ENCODE measurements around the gene CAMK1D.
"Not testable (repeated sequence)": the region's sequence is repeated elsewhere in the genome, so short reads cannot be mapped to it uniquely, and the experiment has no call there.

Gene CAMK1D

GRCh38 chr10:12321641-12322040 lies 27.7 kb upstream of the CAMK1D start:
- no peak for DNase-seq (ENCODE audit: extremely low read depth, low read depth)
- TF ChIP-seq CTCF (IDR thresholded peaks at IDR 0.05; ENCODE audit: low read depth, low read length), result no peak

- no peak for DNase-seq (ENCODE audit: extremely low read depth, low read depth)
- TF ChIP-seq CTCF (IDR thresholded peaks at IDR 0.05; ENCODE audit: low read depth, low read length), result no peak
Observed at GRCh38 chr10:12322583-12323131, 26.7 kb upstream of the CAMK1D start.

- TF ChIP-seq CTCF (IDR thresholded peaks at IDR 0.05; ENCODE audit: low read depth, low read length), result no peak
Observed at GRCh38 chr10:12324530-12324929, 24.8 kb upstream of the CAMK1D start.

GRCh38 chr10:12327074-12327473 lies 22.3 kb upstream of the CAMK1D start:
- TF ChIP-seq CTCF (IDR thresholded peaks at IDR 0.05; ENCODE audit: low read depth, low read length), result no peak
- no peak for DNase-seq (ENCODE audit: extremely low read depth, low read depth)

More at GRCh38 chr10:12324530-12324929, 24.8 kb upstream of the CAMK1D start:
- DNase-seq (ENCODE audit: extremely low read depth, low read depth), result no peak

- no peak for TF ChIP-seq CTCF (IDR thresholded peaks at IDR 0.05; ENCODE audit: low read depth, low read length)
- no peak for DNase-seq (ENCODE audit: extremely low read depth, low read depth)
Observed at GRCh38 chr10:12327476-12327875, 21.9 kb upstream of the CAMK1D start.

GRCh38 chr10:12328312-12328711 lies 21.0 kb upstream of the CAMK1D start:
- not testable (repeated sequence) for DNase-seq (ENCODE audit: extremely low read depth, low read depth)

GRCh38 chr10:12332572-12333379 lies 16.6 kb upstream of the CAMK1D start:
- no peak for DNase-seq (ENCODE audit: extremely low read depth, low read depth)
- TF ChIP-seq CTCF (IDR thresholded peaks at IDR 0.05; ENCODE audit: low read depth, low read length), result no peak

Measured in AG09319 (cell line).